Measurements from ENCODE around the gene FOXA3. TPM values are rescaled to one million over a fixed set of nuclear protein-coding genes. Genes with fewer than 3 reads are reported as not detected.

The FOXA3 gene
- total and polyA plus RNA-seq, 9 donors: 0.04 to 0.26 TPM; not detected in 7

DNA sequence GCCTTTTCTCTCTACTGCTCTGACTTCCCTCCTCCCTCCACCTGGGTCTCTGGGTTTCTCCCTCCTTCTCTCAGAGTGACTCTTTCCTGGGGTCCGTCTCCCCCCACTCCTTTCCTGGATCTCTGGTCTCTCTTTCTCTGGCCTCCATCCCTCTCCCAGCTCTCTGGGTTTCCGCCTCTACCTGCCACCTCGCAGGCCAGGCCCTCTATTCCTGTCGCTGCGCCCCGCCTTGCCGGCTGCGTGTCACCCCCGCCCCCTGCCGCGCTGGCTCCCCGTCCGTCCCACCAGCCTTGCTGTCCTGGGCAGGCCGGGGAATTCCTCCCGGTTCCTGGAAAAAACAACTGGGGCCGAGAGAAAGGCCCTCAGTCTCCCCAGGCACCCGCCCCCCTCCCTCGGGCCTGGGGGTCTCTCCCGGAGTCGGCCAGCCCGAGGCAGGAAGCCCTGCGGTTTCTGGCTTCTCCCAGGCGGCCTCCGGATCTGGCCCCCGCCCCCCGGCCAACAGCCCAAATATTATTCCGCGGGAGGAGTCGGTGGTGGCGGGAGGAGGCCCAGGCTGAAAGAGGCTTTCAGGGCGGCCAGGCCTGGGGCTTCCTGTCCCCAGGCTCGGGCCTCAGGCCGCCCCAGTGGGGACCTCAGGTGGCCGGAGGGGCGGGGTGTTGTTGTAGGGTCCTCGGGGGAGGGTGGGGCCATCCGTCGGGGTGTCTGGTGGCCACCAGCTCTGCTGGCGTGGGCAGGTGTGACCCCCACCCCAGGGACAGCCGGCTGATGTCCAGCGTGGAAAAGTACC, 12.5 kb downstream of the FOXA3 start:
- 7 to 9% (median 7%) methylated on average over 40 to 41 of the region's 41 CpGs for WGBS, 3 donors
- Histone ChIP-seq H3K4me1 (ENCODE audit: insufficient read depth) (no peaks in the 10 kb centered on the region), H3K27me3 (no peaks in the 10 kb centered on the region), H3K9me3 (no peaks in the 10 kb centered on the region), H3K27ac (no peak overlapping the region), H3K4me3 (no peak overlapping the region), H3K36me3 (no peaks in the 10 kb centered on the region)
- DNase-seq: peak in 1 of 5 donors; percentile 49
- TF ChIP-seq POLR2A (IDR thresholded peaks at IDR 0.05) (no peak), EP300 (IDR thresholded peaks at IDR 0.05) (no peak)
- TF ChIP-seq, protein P1, sequence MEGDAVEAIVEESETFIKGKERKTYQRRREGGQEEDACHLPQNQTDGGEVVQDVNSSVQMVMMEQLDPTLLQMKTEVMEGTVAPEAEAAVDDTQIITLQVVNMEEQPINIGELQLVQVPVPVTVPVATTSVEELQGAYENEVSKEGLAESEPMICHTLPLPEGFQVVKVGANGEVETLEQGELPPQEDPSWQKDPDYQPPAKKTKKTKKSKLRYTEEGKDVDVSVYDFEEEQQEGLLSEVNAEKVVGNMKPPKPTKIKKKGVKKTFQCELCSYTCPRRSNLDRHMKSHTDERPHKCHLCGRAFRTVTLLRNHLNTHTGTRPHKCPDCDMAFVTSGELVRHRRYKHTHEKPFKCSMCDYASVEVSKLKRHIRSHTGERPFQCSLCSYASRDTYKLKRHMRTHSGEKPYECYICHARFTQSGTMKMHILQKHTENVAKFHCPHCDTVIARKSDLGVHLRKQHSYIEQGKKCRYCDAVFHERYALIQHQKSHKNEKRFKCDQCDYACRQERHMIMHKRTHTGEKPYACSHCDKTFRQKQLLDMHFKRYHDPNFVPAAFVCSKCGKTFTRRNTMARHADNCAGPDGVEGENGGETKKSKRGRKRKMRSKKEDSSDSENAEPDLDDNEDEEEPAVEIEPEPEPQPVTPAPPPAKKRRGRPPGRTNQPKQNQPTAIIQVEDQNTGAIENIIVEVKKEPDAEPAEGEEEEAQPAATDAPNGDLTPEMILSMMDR (IDR thresholded peaks at IDR 0.05): no peak
- intact Hi-C loops (cut with DNase I): no loop called here

DNA sequence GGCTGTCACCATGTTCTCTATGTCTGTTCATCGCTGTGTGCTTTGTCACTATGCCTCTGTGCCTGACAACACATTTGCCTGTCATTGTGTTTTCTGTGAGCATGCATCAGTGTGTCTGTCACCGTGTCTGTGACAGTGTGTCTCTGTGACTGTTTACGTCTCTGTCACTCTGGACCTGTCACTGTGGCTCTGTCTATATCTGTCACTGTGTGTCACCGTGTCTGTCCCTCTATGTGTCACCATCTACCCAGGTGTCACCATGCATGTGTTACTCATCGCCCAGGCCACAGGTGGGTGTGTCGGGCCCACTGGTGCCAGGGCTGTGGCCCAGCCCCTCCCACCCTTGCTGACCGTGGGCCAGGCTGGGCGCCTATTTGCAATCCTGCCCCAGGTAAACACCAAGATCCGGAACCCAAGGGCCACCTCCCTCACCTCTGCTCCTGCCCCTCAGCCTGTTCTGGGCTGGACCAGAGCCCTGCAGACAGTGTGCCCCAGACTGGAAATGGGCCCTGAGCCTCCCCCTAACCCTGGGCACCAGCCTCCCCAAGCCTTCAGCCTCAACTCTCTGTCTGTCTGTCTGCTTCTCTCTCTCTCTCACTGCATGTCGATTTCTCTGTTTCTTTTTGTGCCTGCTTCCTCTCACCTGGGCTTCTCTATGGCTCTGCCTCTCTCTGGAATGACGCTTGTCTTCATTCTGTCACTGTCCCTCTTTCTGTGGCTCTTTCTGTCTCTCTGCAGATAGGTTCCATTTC, 14.1 kb downstream of the FOXA3 start:
- intact Hi-C loops (cut with DNase I): no loop called here
- no peak overlapping the region for H3K4me3 ChIP-seq
- H3K4me1 ChIP-seq (ENCODE audit: insufficient read depth): peaks cover 6% of the 10 kb centered on the region
- TF ChIP-seq, protein P1 (IDR thresholded peaks at IDR 0.05): no peak
- no peak for TF ChIP-seq POLR2A (IDR thresholded peaks at IDR 0.05)
- TF ChIP-seq EP300 (IDR thresholded peaks at IDR 0.05): no peak
- DNase-seq: no peak
- H3K27me3 ChIP-seq: no peaks in the 10 kb centered on the region
- no peak overlapping the region for H3K27ac ChIP-seq
- H3K36me3 ChIP-seq: no peaks in the 10 kb centered on the region
- WGBS, 3 donors: 78 to 86% (median 84%) methylated on average over 11 of the region's 11 CpGs
- H3K9me3 ChIP-seq: no peaks in the 10 kb centered on the region

DNA sequence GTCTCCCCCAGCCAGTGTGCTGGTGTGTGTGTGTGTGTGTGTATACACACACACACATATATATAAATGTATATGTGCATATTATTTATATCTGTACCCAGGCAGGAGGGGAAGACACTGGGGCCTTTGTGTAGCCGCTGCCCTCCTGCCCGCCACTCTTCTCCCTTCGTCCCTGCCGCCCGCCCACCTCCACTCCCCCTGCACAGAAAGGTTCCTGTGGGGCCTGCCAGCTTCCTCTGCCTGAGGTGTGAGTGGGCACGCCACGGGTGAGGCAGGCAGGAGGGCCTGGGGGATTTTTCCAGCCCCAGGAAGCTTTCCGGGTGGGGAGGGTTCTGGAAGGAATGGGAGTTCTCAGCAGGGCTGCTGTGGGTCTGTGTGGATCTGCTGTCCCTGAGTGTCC, 14.9 kb downstream of the FOXA3 start:
- Histone ChIP-seq H3K9me3 (no peaks in the 10 kb centered on the region), H3K27ac (no peak overlapping the region), H3K36me3 (no peaks in the 10 kb centered on the region), H3K27me3 (no peaks in the 10 kb centered on the region), H3K4me3 (no peak overlapping the region), H3K4me1 (ENCODE audit: insufficient read depth) (peaks cover 11% of the 10 kb centered on the region)
- no peak for TF ChIP-seq POLR2A (IDR thresholded peaks at IDR 0.05)
- TF ChIP-seq, protein P1 (IDR thresholded peaks at IDR 0.05): no peak
- TF ChIP-seq EP300 (IDR thresholded peaks at IDR 0.05): no peak
- intact Hi-C loops (cut with DNase I): no loop called here
- WGBS, 3 donors: 71 to 79% (median 71%) methylated on average over 8 of the region's 8 CpGs
- no peak for DNase-seq

DNA sequence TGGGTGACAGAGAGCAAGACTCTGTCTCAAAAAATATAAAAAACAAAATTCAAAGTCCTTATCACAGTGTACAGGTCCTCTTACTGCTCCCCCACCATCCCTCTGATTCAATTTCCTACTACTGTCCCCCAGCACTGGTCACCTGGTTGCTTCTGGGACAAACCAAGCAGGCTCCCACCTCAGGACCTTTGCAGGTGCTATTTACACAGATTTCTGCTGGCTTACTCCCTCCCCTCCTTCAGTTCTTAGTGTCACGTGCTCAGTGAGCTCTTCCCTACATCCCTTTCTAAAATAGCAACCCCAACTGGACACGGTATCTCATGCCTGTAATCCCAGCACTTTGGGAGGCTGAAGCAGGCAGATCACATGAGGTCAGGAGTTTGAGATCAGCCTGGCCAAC, 15.8 kb downstream of the FOXA3 start:
- intact Hi-C loops (cut with DNase I): loop anchor here in 1 of 4 donors (10.0 kb wide), 1 partner anchor 65 kb away; the partner anchor contains the start of gene RSPH6A
- WGBS, 3 donors: 62 to 75% (median 75%) methylated on average over 2 of the region's 2 CpGs
- H3K27ac ChIP-seq: no peak overlapping the region
- peaks cover 18% of the 10 kb centered on the region for H3K4me1 ChIP-seq (ENCODE audit: insufficient read depth)
- H3K36me3 ChIP-seq: no peaks in the 10 kb centered on the region
- H3K4me3 ChIP-seq: no peak overlapping the region
- no peak for TF ChIP-seq EP300 (IDR thresholded peaks at IDR 0.05)
- no peak for TF ChIP-seq POLR2A (IDR thresholded peaks at IDR 0.05)
- TF ChIP-seq, protein P1 (IDR thresholded peaks at IDR 0.05): no peak
- no peaks in the 10 kb centered on the region for H3K27me3 ChIP-seq
- no peaks in the 10 kb centered on the region for H3K9me3 ChIP-seq
- DNase-seq: no peak
